ENCODE data around the gene SPEM1. TPM values are rescaled to one million over a fixed set of nuclear protein-coding genes. Genes with fewer than 3 reads are reported as not detected.
A peak's percentile ranks its signal among the peaks of the same experiment; 100 is the strongest.

Gene SPEM1
- polyA plus RNA-seq, 1 donor: not detected

- DNase-seq: no peak
Observed at GRCh38 chr17:7421186-7421585, 1.1 kb downstream of the SPEM1 start.

DNA sequence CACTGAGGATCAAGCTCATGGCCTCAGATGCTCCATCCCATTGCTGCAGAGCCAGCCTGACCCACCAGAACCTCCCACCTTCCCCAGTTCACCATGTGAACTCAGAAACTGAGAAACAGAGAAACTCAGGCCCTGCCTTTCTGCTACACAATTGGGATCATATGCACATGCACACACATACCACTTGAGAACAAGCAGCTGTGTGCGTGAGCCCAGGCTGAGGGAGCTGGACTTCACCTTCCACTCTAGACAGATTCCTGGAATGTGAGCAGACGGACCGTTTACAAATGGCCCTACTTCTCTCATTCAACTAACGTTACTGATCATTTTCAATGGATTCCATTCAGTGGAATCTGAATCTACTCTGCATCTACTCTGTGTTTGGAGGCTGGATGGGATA, 3.6 kb downstream of the SPEM1 start:
- DNase-seq: no peak

DNA sequence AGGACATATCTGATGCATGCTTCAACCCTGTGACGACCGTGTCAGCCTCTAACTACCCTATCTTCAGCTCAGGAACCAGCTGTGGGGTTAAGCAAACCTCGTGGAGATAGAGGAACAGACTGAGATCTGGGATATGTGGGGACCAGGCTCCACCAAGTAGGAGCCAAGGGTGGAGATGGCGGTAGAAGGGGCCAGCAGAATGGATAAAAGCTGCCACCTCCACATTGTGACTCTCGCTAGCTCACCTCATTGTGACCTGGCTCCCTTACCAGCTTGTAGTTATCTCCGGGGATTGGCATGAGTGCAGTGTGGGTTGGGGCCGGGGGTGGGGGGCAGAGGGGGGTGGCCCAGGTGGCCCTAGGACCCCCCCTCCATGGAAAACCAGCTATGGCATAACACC, 5.2 kb downstream of the SPEM1 start, which contains the start of gene SPEM2:
Gene SPEM2 (plus strand): TSS at position 301 of the 400 bp plus-strand sequence. CDS start 73 bp downstream, at position 374.
- no peak for DNase-seq

DNA sequence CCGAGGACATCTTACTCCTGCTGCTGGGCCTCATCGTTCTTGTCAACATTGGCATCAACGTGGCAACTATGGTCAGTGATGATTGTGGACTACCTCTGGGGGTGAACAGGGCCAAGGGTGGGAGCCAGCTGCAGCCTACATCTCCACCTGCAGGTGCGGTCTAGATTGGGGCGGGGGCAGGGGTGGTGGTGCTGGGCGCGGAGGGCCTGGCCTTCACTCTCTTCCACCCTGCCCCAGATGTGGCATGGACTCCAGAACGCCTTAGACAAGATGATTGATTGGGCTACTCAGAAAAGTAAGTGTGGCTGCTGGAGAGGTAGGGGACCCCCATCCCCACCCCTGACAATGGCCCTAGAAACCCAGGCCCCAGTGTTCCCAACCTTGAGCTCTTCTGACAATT, 5.6 kb downstream of the SPEM1 start:
- DNase-seq: no peak

DNA sequence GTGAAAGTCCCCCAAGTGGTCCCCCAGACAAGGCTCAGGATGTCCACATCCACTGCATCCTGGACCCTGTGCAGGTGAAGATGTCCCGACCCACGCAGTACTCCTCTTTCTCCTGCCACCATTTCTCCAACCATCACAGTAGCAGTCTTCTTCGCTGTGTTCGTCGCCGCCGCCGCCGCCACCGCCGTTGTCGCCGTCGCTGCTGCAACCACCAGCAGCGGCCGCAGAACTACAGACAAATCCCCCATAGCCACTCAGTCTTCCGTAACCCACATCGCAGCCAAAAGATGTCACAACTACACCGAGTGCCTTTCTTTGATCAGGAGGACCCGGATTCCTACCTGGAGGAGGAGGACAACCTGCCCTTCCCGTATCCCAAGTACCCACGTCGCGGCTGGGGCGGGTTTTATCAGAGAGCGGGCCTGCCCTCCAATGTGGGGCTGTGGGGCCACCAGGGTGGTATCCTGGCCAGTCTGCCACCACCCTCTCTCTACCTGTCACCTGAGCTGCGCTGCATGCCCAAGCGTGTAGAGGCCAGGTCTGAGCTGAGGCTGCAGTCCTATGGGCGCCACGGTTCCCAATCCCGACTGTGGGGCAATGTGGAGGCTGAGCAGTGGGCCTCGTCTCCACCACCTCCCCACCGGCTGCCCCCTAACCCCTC, 6.2 kb downstream of the SPEM1 start:
- no peak for DNase-seq

- DNase-seq: no peak
Observed at GRCh38 chr17:7426896-7427489, 6.9 kb downstream of the SPEM1 start.

GRCh38 chr17:7427549-7427948, 7.4 kb downstream of the SPEM1 start:
- no peak for DNase-seq

- no peak for DNase-seq
Observed at GRCh38 chr17:7428557-7428956, 8.4 kb downstream of the SPEM1 start, which contains the start of gene SPEM3. Gene SPEM3 (plus strand): TSS chr17:7428857. CDS start chr17:7428903, 46 bp downstream.

- DNase-seq: no peak
Observed at GRCh38 chr17:7429722-7430121, 9.6 kb downstream of the SPEM1 start.

GRCh38 chr17:7431231-7431630, 11.1 kb downstream of the SPEM1 start:
- DNase-seq: no peak

- no peak for DNase-seq
Observed at GRCh38 chr17:7432296-7432695, 12.2 kb downstream of the SPEM1 start.

- DNase-seq: no peak
Observed at GRCh38 chr17:7435676-7436555, 15.8 kb downstream of the SPEM1 start.

GRCh38 chr17:7436556-7437368, 16.6 kb downstream of the SPEM1 start:
- peak; percentile 82 for DNase-seq

DNA sequence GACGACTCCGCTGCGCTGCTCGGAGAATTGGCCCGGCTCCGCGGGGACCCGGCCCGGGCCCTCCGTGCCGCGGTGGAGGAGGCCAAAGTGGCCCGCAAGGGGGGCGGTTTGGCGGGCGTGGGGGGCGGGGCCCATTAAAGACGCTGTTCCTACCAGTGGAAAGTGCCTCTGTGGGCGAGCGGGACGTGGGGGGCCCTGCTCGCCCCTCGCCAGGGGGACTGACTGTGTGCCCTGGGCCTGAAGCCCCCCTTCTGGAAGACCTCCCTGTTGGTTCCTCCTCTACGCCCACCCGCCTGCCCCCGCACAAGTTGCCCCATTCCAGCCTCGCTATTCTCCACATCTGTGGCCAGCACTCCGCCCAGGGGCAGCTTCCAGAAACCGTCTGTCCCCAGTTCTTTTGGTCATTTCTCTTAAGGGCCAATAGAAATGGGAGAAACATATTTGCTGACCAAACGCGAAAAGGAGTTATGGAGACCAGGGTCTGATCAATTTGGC, 17.3 kb downstream of the SPEM1 start:
- no peak for DNase-seq

GRCh38 chr17:7437950-7438614, 18.0 kb downstream of the SPEM1 start:
- DNase-seq: no peak

DNA sequence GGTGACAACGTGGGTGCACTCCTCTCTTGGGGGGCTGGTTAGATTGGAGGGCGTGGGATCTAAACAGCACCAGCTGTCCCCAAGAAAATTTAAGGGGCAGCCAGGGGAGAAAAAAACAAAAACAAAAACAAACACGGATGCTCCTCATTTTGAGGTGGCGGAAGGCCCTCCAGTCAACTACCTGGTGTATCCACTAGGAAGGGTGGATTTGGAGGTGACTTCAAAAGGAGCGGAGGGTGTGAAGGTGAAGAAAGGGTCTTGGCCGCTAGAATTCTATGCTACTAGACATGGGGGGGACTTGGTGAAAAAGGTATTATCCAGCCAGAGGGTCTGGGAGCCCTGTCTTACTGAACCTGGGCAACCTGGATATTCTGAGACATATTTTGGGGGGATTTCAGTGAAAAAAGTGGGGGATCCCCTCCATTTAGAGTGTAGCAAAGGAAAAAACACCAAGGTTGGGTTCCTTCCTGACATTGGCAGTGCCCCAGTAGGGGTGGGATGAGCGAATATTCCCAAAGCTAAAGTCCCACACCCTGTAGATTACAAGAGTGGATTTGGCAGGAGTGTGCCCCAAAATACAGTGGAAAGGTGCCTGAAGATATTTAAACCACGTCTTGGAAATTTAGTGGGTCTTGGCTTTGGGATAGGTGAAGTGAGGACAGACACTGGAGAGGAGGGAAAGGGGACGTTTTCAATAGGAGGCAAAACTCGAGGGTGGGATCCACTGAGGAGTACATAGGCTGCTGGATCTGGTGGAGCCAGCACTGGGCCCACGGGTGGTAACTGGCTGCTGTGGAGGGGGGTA, 18.7 kb downstream of the SPEM1 start:
- no peak for DNase-seq

- DNase-seq: no peak
Observed at GRCh38 chr17:7439462-7440112, 19.5 kb downstream of the SPEM1 start, which contains the start of gene FGF11. Gene FGF11 (plus strand): TSS chr17:7439512. CDS start chr17:7439621, 109 bp downstream.

- DNase-seq: peak; percentile 56
Observed at GRCh38 chr17:7440113-7440833, 20.1 kb downstream of the SPEM1 start.

DNA sequence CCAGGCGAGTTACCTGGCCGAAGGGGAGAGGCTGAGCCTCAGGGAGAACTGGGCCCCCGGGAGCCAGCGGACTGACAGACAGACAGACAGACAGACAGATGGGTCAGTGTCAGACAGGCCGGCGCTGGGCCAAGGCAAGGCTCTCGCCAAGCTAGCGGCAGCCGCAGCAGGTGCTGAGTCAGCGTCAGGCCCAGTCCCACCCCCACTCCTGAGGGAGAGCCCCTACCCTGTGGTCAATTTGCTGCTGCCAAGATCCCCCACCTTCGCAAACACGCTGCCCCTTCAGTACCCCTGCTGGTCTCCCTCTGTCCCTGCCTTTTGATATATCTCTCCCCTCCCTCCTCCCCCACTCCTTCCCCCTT, 20.7 kb downstream of the SPEM1 start:
- no peak for DNase-seq

- DNase-seq: no peak
Observed at GRCh38 chr17:7441266-7441665, 21.1 kb downstream of the SPEM1 start.
